Stomach (tissue), 9 donors: ENCODE results near the gene ARHGAP22. TPM values are rescaled to one million over a fixed set of nuclear protein-coding genes. Genes with fewer than 3 reads are reported as not detected.

ENCODE experiments used
- DNase-seq, 2 donors: peaks; one replicate each; pipeline versions ENCODE4 v3.0.0 to v3.0.0-alpha.2; 2013 to 2019
- H3K27ac ChIP-seq, 5 donors: fragments of 200-600 bp in 4 of 5; sonication (generic) in 4 of 5; one replicate each; pipeline ENCODE4 v1.5.1; 2013 to 2019; ENCODE audit warnings: mild to moderate bottlenecking in 1 of 5, moderate library complexity in 1 of 5
- H3K27me3 ChIP-seq, 3 donors: fragments of 200-600 bp; sonication (generic); one replicate each; pipeline ENCODE4 v1.5.1; 2017 to 2019; ENCODE audit warnings: mixed run types in 1 of 3
- H3K36me3 ChIP-seq, 4 donors: fragments of 200-600 bp; sonication (generic); 1 replicate in 3 of 4; 2 replicates in 1 of 4; pipeline ENCODE4 v1.5.1; 2016 to 2019
- H3K4me1 ChIP-seq, 4 donors: fragments of 200-600 bp; sonication (generic); one replicate each; pipeline ENCODE4 v1.5.1; 2016 to 2019
- H3K4me3 ChIP-seq, 4 donors: fragments of 200-600 bp; sonication (generic) in 3 of 4; one replicate each; pipeline ENCODE4 v1.5.1; 2016 to 2019; ENCODE audit warnings: mild to moderate bottlenecking in 1 of 4
- H3K9me3 ChIP-seq, 4 donors: fragments of 200-600 bp; sonication (generic); one replicate each; pipeline ENCODE4 v1.5.1; 2016 to 2019
- CTCF ChIP-seq, 7 experiments: fragments of 450-650 bp in 4 of 7; fragments of 200-600 bp in 3 of 7; sonication (generic) in 3 of 7; IDR thresholded peaks; one replicate each; pipeline ENCODE4 v1.5.1; 2016 to 2019; ENCODE audit warnings: antibody characterized with exemption in 7 of 7, control low read depth in 2 of 7, mild to moderate bottlenecking in 1 of 7
- EP300 ChIP-seq: sonication (generic); formaldehyde crosslinking; IDR thresholded peaks from one replicate; pipeline ENCODE4 v1.6.1; 2017; ENCODE audit warnings: antibody characterized with exemption
- POLR2A ChIP-seq, 4 donors: fragments of 450-650 bp; IDR thresholded peaks; one replicate each; pipeline ENCODE4 v1.6.1; 2016; ENCODE audit warnings: antibody characterized with exemption in 4 of 4, control low read depth in 2 of 4, mild to moderate bottlenecking in 1 of 4, moderate library complexity in 1 of 4
- POLR2AphosphoS5 ChIP-seq, 3 donors: sonication (generic); formaldehyde crosslinking; IDR thresholded peaks; one replicate each; pipeline ENCODE4 v1.6.1; 2016; ENCODE audit warnings: antibody characterized with exemption in 3 of 3
- WGBS, 5 donors: extraction: QIAGEN DNeasy Blood & Tissue Kit in 3 of 5; methylation state at CpG; one replicate each; pipeline versions ENCODE4 v1.1.5 to v1.1.7; 2013 to 2018; 5-methylcytosine and 5-hydroxymethylcytosine counted together
- intact Hi-C: fragments of 100-400 bp; cut with DNase I; formaldehyde crosslinking; loops from one replicate; pipeline ENCODE4 v1.15.1; 2023; ENCODE audit warnings: low total_unique reads
- polyA plus RNA-seq, 3 donors: library from polyadenylated mRNA; stranded (reverse); fragments of 200-250 nt; gene quantifications; one replicate each; pipeline ENCODE4 v1.2.3, GENCODE V29; 2013
- total RNA-seq, 5 donors: library from RNA; depleted of rRNA; stranded (reverse); fragments of >200 nt; gene quantifications; one replicate each; pipeline versions ENCODE4 v1.1.0 to v1.2.3, GENCODE V29; 2014 to 2016
- donor health status: healthy with polysubstance abuse.
- donor health status: Bipolar disorder and iron deficiency.
- donor health status: healthy.

The ARHGAP22 gene
- total and polyA plus RNA-seq, 8 donors: 1.3 to 28.6 (median 2.2) TPM; not detected in 1

GRCh38 chr10:48636231-48636630 lies 31.4 kb upstream of the ARHGAP22 start:
- Histone ChIP-seq H3K9me3 (peaks cover 0 to 7% (median 3%) of the 10 kb centered on the region in 4 donors), H3K4me3 (no peak overlapping the region), H3K4me1 (peaks cover 0 to 17% (median 0%) of the 10 kb centered on the region in 4 donors), H3K36me3 (no peaks in the 10 kb centered on the region), H3K27ac (no peak overlapping the region), H3K27me3 (peaks cover 0 to 19% (median 0%) of the 10 kb centered on the region in 3 donors)
- TF ChIP-seq POLR2A (IDR thresholded peaks at IDR 0.05): no peak
- no peak for DNase-seq
- intact Hi-C loops: no loop called here
- WGBS, 5 donors: 54 to 74% (median 65%) methylated on average over 3 of the region's 3 CpGs

DNA sequence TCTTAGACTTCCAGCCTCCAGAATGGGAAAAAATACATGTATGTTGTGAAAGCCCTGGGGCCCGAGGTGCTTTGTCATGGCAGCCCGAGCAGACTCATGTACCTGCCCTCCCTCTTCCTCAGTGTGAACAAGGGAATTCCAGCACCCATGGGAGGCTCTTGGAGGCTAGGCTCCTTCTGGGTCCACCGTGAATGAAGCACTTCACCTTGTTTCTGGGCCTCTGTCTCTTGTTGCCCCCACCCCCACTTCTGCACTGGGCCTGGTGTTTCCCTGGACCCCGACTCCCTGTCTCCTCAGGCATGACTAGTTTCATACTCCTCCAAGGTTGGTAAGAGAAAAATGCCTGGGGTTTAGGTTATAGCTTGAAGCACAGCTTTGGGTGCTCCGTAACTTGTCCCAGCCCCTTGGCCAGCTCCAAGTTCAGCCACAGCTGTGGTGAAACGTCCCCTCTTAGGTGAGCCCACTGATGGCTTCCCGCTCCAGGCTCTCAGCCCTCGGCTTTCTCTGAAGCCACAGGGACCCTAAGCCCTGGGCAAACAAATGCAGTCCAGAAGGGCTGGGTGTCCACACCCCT lies 30.2 kb upstream of the ARHGAP22 start:
- no peak for TF ChIP-seq POLR2AphosphoS5 (IDR thresholded peaks at IDR 0.05)
- TF ChIP-seq CTCF (IDR thresholded peaks at IDR 0.05): no peak
- no peak for TF ChIP-seq EP300
- TF ChIP-seq POLR2A (IDR thresholded peaks at IDR 0.05): no peak
- intact Hi-C loops: no loop called here
- peaks cover 0 to 19% (median 0%) of the 10 kb centered on the region in 3 donors for H3K27me3 ChIP-seq
- H3K4me3 ChIP-seq: no peak overlapping the region
- no peaks in the 10 kb centered on the region for H3K9me3 ChIP-seq
- no peak for DNase-seq
- WGBS, 5 donors: 77 to 85% (median 80%) methylated on average over 8 of the region's 8 CpGs
- no peaks in the 10 kb centered on the region for H3K36me3 ChIP-seq
- H3K4me1 ChIP-seq: peaks cover 0 to 17% (median 0%) of the 10 kb centered on the region in 4 donors
- peak overlapping the region in 1 of 5 donors; percentile 25 for H3K27ac ChIP-seq

DNA sequence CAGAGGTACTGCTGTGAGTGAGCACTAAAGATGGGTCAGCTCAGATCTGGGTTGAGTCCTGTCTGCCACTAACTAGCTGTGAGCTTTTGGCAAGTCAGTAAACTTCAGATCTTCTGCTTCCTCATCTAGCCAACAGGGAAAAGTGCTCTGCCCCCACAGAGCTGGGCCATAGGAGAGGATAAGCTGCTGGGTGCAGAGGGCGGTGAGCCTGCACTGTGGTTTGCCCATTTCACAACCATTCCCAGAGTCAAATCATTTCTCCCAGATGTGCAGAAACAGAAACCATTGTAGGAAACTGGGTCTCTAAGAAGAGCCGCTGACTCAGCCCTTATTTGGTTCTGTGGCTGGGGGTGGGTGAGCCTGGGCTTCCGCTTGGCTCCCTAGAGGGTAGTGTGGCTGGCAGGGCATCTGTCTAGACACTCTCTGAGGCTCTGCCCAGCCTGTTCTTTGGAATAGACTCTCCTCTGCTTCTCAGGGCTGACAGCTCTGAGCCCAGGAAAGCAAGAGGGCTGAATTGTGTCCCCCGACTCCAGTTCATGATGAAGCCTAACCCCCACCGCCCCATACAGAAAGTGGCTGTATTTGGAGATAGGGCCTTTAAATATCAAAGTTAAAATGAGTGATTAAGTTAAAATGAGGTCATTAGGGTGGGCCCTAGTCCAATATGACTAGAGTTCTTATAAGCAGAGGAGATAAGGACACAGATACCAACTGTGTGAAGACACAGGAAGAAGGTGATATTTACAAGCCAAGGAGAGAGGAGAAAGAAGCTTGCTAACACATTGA lies 29.5 kb upstream of the ARHGAP22 start:
- intact Hi-C loops: no loop called here
- no peak for TF ChIP-seq EP300
- no peak for TF ChIP-seq POLR2A (IDR thresholded peaks at IDR 0.05)
- no peak for TF ChIP-seq CTCF (IDR thresholded peaks at IDR 0.05)
- no peak for TF ChIP-seq POLR2AphosphoS5 (IDR thresholded peaks at IDR 0.05)
- WGBS, 5 donors: 59 to 74% (median 69%) methylated on average over 4 to 5 of the region's 5 CpGs
- Histone ChIP-seq H3K27ac (peak overlapping the region in 1 of 5 donors; percentile 25), H3K27me3 (peaks cover 0 to 19% (median 0%) of the 10 kb centered on the region in 3 donors), H3K4me3 (no peak overlapping the region), H3K9me3 (no peaks in the 10 kb centered on the region), H3K36me3 (no peaks in the 10 kb centered on the region), H3K4me1 (peaks cover 0 to 17% (median 0%) of the 10 kb centered on the region in 4 donors)
- peak in 1 of 2 donors; percentile 42 for DNase-seq

- no peak for TF ChIP-seq CTCF (IDR thresholded peaks at IDR 0.05)
- TF ChIP-seq POLR2AphosphoS5 (IDR thresholded peaks at IDR 0.05): no peak
- TF ChIP-seq EP300: no peak
- DNase-seq: no peak
- H3K27ac ChIP-seq: peak overlapping the region in 1 of 5 donors; percentile 7
- no peaks in the 10 kb centered on the region for H3K36me3 ChIP-seq
- no peaks in the 10 kb centered on the region for H3K9me3 ChIP-seq
- intact Hi-C loops: no loop called here
- H3K4me3 ChIP-seq: no peak overlapping the region
- peaks cover 0 to 17% (median 0%) of the 10 kb centered on the region in 4 donors for H3K4me1 ChIP-seq
- H3K27me3 ChIP-seq: peaks cover 0 to 19% (median 0%) of the 10 kb centered on the region in 3 donors
- 67 to 78% (median 74%) methylated on average over 4 of the region's 4 CpGs for WGBS, 5 donors
Measured at GRCh38 chr10:48633381-48634197, 28.7 kb upstream of the ARHGAP22 start.
